Neural cell (in vitro differentiated cells): ENCODE results near the gene DDX1. TPM values are rescaled to one million over a fixed set of nuclear protein-coding genes. Genes with fewer than 3 reads are reported as not detected.

Experiments used
- H2AFZ ChIP-seq: fragments of 200-600, 300-800 bp; sonication (generic), shearing (Covaris generic); 2 replicates; pipeline ENCODE4 v1.6.0; 2014; ENCODE audit warnings: low read depth, mild to moderate bottlenecking, antibody characterized with exemption, low read length, moderate library complexity
- H3F3A ChIP-seq: fragments of 200-600 bp; shearing (Covaris generic); 2 replicates; pipeline ENCODE4 v1.6.1; 2016; ENCODE audit warnings: mild to moderate bottlenecking, moderate library complexity, mixed read lengths, antibody characterized with exemption, low read length; ENCODE audit not compliant: insufficient read depth, poor library complexity, severe bottlenecking
- H3K27ac ChIP-seq: fragments of 200-600, 300-800 bp; sonication (generic), shearing (Covaris generic); 2 replicates; pipeline ENCODE4 v1.5.1; 2014; ENCODE audit warnings: mild to moderate bottlenecking, low read length, moderate library complexity
- H3K27me3 ChIP-seq: fragments of 300-800, 200-600 bp; sonication (generic), shearing (Covaris generic); 2 replicates; pipeline ENCODE4 v1.6.0; 2014; ENCODE audit warnings: mild to moderate bottlenecking, low read depth, low read length, moderate library complexity; ENCODE audit not compliant: insufficient read depth
- H3K36me3 ChIP-seq: fragments of 300-800, 200-600 bp; sonication (generic), shearing (Covaris generic); 2 replicates; pipeline ENCODE4 v1.5.1; 2014; ENCODE audit warnings: mild to moderate bottlenecking, antibody characterized with exemption, low read length, moderate library complexity; ENCODE audit not compliant: insufficient read depth
- H3K4me2 ChIP-seq: fragments of 300-800, 200-600 bp; sonication (generic), shearing (Covaris generic); 2 replicates; pipeline ENCODE4 v1.6.0; 2014; ENCODE audit warnings: mild to moderate bottlenecking, low read length
- H3K4me3 ChIP-seq: fragments of 300-800, 200-600 bp; sonication (generic), shearing (Covaris generic); 2 replicates; pipeline ENCODE4 v1.5.1; 2014; ENCODE audit warnings: mild to moderate bottlenecking, low read length, moderate library complexity
- H3K79me2 ChIP-seq: fragments of 200-600 bp; shearing (Covaris generic); replicated peaks from 2 replicates; pipeline ENCODE4 v1.6.0; 2014; ENCODE audit warnings: mild to moderate bottlenecking, low read length, moderate library complexity; ENCODE audit not compliant: insufficient read depth
- H3K9ac ChIP-seq: fragments of 300-800, 200-600 bp; sonication (generic), shearing (Covaris generic); 2 replicates; pipeline ENCODE4 v1.6.1; 2016; ENCODE audit warnings: mild to moderate bottlenecking, low read length, mixed read lengths
- H3K9me2 ChIP-seq: fragments of 200-600 bp; shearing (Covaris generic); 2 replicates; pipeline ENCODE4 v1.6.1; 2016; ENCODE audit warnings: mild to moderate bottlenecking, low read length, mixed read lengths; ENCODE audit not compliant: insufficient read depth
- H3K9me3 ChIP-seq: fragments of 200-600, 300-800 bp; sonication (generic), shearing (Covaris generic); 2 replicates; pipeline ENCODE4 v1.6.1; 2016; ENCODE audit warnings: mild to moderate bottlenecking, mixed run types, low read length, moderate library complexity, mixed read lengths
- H4K20me1 ChIP-seq: fragments of 200-600 bp; shearing (Covaris generic); 2 replicates; pipeline ENCODE4 v1.6.1; 2016; ENCODE audit warnings: mild to moderate bottlenecking, mixed run types; ENCODE audit not compliant: insufficient read depth
- CTCF ChIP-seq: fragments of 450-650 bp; IDR thresholded peaks from 2 replicates; pipeline ENCODE4 v1.5.1; 2014; ENCODE audit warnings: antibody characterized with exemption, mild to moderate bottlenecking, moderate library complexity; ENCODE audit not compliant: poor library complexity, severe bottlenecking
- EP300 ChIP-seq: fragments of 450-650 bp; conservative IDR thresholded peaks from 2 replicates; pipeline ENCODE4 v1.6.1; 2014; ENCODE audit warnings: antibody characterized with exemption, mild to moderate bottlenecking, moderate library complexity; ENCODE audit not compliant: poor library complexity, severe bottlenecking
- EZH2 ChIP-seq: fragments of 200-600, 300-800 bp; shearing (Covaris generic), sonication (generic); IDR thresholded peaks from 2 replicates; pipeline ENCODE4 v1.6.1; 2014; ENCODE audit warnings: antibody characterized with exemption, low read length, borderline replicate concordance, mild to moderate bottlenecking; ENCODE audit not compliant: insufficient read depth, poor library complexity, severe bottlenecking
- MXI1 ChIP-seq: fragments of 450-650 bp; conservative IDR thresholded peaks from 2 replicates; pipeline ENCODE4 v1.6.1; 2014; ENCODE audit warnings: antibody characterized with exemption, mild to moderate bottlenecking; ENCODE audit not compliant: poor library complexity, severe bottlenecking
- POLR2AphosphoS5 ChIP-seq: IDR thresholded peaks from 2 replicates; pipeline ENCODE4 v1.6.1; 2012
- RAD21 ChIP-seq: fragments of 450-650 bp; conservative IDR thresholded peaks from 2 replicates; pipeline ENCODE4 v1.6.1; 2014; ENCODE audit warnings: antibody characterized with exemption, mild to moderate bottlenecking, moderate library complexity
- SMC3 ChIP-seq: fragments of 450-650 bp; conservative IDR thresholded peaks from 2 replicates; pipeline ENCODE4 v1.6.1; 2014; ENCODE audit warnings: antibody characterized with exemption, mild to moderate bottlenecking, moderate library complexity; ENCODE audit not compliant: poor library complexity
- TAF1 ChIP-seq: IDR thresholded peaks from 2 replicates; pipeline ENCODE4 v1.6.1; 2012; ENCODE audit warnings: low read depth
- polyA plus RNA-seq: library from polyadenylated mRNA; depleted of rRNA; stranded (reverse); fragments of >200 nt; gene quantifications from 2 replicates; pipeline ENCODE4 v1.2.3, GENCODE V29; 2014
- TF ChIP-seq, protein P1 (sequence below): IDR thresholded peaks from 2 replicates; pipeline ENCODE4 v1.6.1; 2012; ENCODE audit warnings: borderline replicate concordance

Gene DDX1
- polyA plus RNA-seq, 1 donor from 2014 or later: 159 TPM

- no peak overlapping the region for H2AFZ ChIP-seq
- no peak overlapping the region for H3K4me3 ChIP-seq
- H3F3A ChIP-seq: no peaks in the 10 kb centered on the region
- no peak overlapping the region for H3K9ac ChIP-seq
- no peak overlapping the region for H3K4me2 ChIP-seq
- H3K9me2 ChIP-seq: no peaks in the 10 kb centered on the region
- no peaks in the 10 kb centered on the region for H3K9me3 ChIP-seq
- peaks cover 6% of the 10 kb centered on the region for H3K36me3 ChIP-seq
- no peaks in the 10 kb centered on the region for H3K27me3 ChIP-seq
- H4K20me1 ChIP-seq: no peaks in the 10 kb centered on the region
- H3K27ac ChIP-seq: no peak overlapping the region
- TF ChIP-seq, protein P1, sequence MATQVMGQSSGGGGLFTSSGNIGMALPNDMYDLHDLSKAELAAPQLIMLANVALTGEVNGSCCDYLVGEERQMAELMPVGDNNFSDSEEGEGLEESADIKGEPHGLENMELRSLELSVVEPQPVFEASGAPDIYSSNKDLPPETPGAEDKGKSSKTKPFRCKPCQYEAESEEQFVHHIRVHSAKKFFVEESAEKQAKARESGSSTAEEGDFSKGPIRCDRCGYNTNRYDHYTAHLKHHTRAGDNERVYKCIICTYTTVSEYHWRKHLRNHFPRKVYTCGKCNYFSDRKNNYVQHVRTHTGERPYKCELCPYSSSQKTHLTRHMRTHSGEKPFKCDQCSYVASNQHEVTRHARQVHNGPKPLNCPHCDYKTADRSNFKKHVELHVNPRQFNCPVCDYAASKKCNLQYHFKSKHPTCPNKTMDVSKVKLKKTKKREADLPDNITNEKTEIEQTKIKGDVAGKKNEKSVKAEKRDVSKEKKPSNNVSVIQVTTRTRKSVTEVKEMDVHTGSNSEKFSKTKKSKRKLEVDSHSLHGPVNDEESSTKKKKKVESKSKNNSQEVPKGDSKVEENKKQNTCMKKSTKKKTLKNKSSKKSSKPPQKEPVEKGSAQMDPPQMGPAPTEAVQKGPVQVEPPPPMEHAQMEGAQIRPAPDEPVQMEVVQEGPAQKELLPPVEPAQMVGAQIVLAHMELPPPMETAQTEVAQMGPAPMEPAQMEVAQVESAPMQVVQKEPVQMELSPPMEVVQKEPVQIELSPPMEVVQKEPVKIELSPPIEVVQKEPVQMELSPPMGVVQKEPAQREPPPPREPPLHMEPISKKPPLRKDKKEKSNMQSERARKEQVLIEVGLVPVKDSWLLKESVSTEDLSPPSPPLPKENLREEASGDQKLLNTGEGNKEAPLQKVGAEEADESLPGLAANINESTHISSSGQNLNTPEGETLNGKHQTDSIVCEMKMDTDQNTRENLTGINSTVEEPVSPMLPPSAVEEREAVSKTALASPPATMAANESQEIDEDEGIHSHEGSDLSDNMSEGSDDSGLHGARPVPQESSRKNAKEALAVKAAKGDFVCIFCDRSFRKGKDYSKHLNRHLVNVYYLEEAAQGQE: no peak
- TF ChIP-seq TAF1 (no peak), EP300 (no peak), CTCF (no peak), RAD21 (no peak), EZH2 (no peak), SMC3 (no peak), MXI1 (no peak), POLR2AphosphoS5 (no peak)
- H3K79me2 ChIP-seq: no peaks in the 10 kb centered on the region
Observed at GRCh38 chr2:15544227-15544626, 47.4 kb upstream of the DDX1 start.

GRCh38 chr2:15546297-15547098, 45.2 kb upstream of the DDX1 start:
- no peaks in the 10 kb centered on the region for H4K20me1 ChIP-seq
- no peaks in the 10 kb centered on the region for H3K9me3 ChIP-seq
- H3K9me2 ChIP-seq: no peaks in the 10 kb centered on the region
- peaks cover 7% of the 10 kb centered on the region for H3K36me3 ChIP-seq
- no peak overlapping the region for H3K9ac ChIP-seq
- H3K4me2 ChIP-seq: no peak overlapping the region
- no peak for TF ChIP-seq EZH2
- no peak for TF ChIP-seq SMC3
- TF ChIP-seq EP300: no peak
- TF ChIP-seq MXI1: no peak
- TF ChIP-seq RAD21: no peak
- TF ChIP-seq, protein P1: no peak
- no peak for TF ChIP-seq CTCF
- TF ChIP-seq POLR2AphosphoS5: no peak
- TF ChIP-seq TAF1: no peak
- H3F3A ChIP-seq: no peaks in the 10 kb centered on the region
- H2AFZ ChIP-seq: no peak overlapping the region
- H3K4me3 ChIP-seq: no peak overlapping the region
- no peak overlapping the region for H3K27ac ChIP-seq
- H3K27me3 ChIP-seq: no peaks in the 10 kb centered on the region
- H3K79me2 ChIP-seq: no peaks in the 10 kb centered on the region
